Uterine smooth muscle cell (primary cell): ENCODE data around the gene HSPA14. TPM values are rescaled to one million over a fixed set of nuclear protein-coding genes. Genes with fewer than 3 reads are reported as not detected.

ENCODE experiments used
- total RNA-seq: library from RNA; depleted of rRNA; stranded (reverse); fragments of >200 nt; gene quantifications from 2 replicates; pipeline ENCODE4 v1.2.3, GENCODE V29; 2014

The HSPA14 gene, protein sequence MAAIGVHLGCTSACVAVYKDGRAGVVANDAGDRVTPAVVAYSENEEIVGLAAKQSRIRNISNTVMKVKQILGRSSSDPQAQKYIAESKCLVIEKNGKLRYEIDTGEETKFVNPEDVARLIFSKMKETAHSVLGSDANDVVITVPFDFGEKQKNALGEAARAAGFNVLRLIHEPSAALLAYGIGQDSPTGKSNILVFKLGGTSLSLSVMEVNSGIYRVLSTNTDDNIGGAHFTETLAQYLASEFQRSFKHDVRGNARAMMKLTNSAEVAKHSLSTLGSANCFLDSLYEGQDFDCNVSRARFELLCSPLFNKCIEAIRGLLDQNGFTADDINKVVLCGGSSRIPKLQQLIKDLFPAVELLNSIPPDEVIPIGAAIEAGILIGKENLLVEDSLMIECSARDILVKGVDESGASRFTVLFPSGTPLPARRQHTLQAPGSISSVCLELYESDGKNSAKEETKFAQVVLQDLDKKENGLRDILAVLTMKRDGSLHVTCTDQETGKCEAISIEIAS
- total RNA-seq: 12.2 and 23.8 TPM in 2 replicates

DNA sequence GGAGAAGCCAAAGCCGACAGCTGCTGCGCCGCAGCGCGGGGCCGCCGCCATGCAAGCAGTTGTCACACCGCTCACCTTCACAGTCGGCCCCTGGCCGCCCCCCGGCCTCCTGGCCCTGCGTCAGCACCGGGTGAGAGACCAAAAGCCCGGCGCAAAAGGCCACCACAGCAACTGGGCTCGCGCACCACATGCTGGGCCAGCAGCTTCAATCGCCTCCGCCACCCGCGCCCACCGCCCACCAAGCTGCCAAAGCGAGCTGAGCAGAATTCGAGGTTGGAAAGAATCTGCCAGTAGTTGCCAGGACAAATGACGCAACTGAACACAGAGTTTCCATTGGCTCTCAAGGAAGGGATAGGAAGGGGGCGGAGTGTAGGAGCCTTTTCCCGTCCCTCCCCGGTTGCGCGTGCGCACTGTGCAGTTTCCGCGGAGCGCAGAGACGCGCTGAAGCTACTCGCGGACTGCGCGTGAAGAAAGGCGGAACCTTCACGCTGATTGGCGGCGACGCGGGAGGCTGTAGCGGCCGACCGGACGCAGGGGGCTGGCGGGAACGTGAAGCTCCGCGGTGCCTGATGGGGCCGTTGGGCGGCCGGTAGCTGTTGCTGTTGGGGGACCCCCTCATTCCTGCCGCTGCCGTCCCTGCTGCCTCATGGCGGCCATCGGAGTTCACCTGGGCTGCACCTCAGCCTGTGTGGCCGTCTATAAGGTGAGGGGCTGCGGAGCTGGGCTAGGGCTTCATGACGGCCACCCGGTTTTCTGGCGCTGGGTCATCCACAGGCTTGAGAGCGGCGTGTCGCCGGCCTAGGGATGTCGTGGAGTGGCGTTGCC lies at the start of gene HSPA14, which contains the start of the genes CDNF and MSANTD7:
Gene HSPA14, plus strand, starts transcription at position 550 of the 825 bp plus-strand sequence. Its CDS starts 97 bp downstream, at position 647.
Gene CDNF, minus strand, starts transcription at position 281 of the 825 bp plus-strand sequence. Its CDS starts 91 bp downstream, at position 190.
Gene MSANTD7, plus strand, starts transcription at position 550 of the 825 bp plus-strand sequence. CDS start 3,979 bp downstream, outside the sequence.

DNA sequence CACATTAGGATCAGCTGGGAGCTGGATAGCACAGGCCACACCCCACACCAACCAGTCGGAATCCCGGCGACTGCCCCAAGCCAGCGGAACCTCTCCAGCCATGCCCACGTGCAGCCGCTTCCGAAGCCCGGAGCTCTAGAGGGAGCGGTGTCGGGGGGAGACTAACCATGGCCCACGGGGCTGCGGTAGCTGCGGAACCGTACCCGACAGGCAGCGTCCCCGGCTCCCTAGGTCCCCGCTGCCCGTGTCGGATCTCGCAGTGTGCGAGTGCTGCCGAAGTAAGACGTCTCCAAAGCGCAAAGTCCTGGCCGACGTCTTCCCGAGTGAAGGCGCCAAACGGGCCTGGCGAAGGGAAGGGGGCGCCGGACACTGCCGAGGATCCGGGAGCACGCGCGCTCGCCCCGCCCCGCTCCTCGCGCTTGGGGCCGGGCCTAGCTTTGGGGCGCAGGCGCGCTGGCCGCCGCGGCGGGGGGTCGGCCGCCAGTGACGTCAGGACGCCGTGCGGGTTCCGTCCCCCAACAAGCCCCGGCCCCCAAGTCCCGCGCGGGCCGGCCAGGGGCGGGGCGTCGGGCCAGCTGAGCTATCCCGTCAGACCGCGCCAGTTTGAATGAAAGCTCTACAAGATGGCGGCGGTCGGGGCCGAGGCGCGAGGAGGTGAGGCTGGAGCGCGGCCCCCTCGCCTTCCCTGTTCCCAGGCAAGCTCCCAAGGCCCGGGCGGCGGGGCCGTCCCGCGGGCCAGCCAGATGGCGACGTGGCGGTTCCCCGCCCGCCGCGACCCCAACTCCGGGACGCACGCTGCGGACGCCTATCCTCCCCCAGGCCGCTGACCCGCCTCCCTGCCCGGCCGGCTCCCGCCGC lies 40.4 kb downstream of the HSPA14 start, which contains the start of gene SUV39H2:
Gene SUV39H2, plus strand, starts transcription at position 601 of the 858 bp plus-strand sequence. Its CDS starts 23 bp downstream, at position 624.

Other genes with a start within 250 kb of the HSPA14 start
- 22.0 and 34.2 TPM in 2 replicates for gene FAM107B, start 63.4 kb upstream of the HSPA14 start, total RNA-seq
- gene CDNF, start 269 bp upstream of the HSPA14 start, total RNA-seq: 1.1 and 1.3 TPM in 2 replicates
- 14.9 and 18.3 TPM in 2 replicates for gene MSANTD7, start within 50 bp of the HSPA14 start, total RNA-seq
- gene SUV39H2, start 40.6 kb downstream of the HSPA14 start, total RNA-seq: 15.6 and 29.1 TPM in 2 replicates
- 13.1 and 18.5 TPM in 2 replicates for gene DCLRE1C, start 115.8 kb downstream of the HSPA14 start, total RNA-seq
- not detected in 2 replicates for gene MEIG1, start 121.1 kb downstream of the HSPA14 start, total RNA-seq
- gene OLAH, start 205.6 kb downstream of the HSPA14 start, total RNA-seq: 0.25 TPM in 1 of 2 replicates, not detected in the other